ENCODE measurements around the gene SIRT1.
"Not testable (repeated sequence)": the region's sequence is repeated elsewhere in the genome, so short reads cannot be mapped to it uniquely, and the experiment has no call there.

Gene SIRT1

GRCh38 chr10:67884313-67884841 lies at the start of gene SIRT1:
Gene SIRT1 (plus strand): TSS chr10:67884656. CDS start chr10:67884722, 66 bp downstream.
- DNase-seq, result peak; percentile 94

DNA sequence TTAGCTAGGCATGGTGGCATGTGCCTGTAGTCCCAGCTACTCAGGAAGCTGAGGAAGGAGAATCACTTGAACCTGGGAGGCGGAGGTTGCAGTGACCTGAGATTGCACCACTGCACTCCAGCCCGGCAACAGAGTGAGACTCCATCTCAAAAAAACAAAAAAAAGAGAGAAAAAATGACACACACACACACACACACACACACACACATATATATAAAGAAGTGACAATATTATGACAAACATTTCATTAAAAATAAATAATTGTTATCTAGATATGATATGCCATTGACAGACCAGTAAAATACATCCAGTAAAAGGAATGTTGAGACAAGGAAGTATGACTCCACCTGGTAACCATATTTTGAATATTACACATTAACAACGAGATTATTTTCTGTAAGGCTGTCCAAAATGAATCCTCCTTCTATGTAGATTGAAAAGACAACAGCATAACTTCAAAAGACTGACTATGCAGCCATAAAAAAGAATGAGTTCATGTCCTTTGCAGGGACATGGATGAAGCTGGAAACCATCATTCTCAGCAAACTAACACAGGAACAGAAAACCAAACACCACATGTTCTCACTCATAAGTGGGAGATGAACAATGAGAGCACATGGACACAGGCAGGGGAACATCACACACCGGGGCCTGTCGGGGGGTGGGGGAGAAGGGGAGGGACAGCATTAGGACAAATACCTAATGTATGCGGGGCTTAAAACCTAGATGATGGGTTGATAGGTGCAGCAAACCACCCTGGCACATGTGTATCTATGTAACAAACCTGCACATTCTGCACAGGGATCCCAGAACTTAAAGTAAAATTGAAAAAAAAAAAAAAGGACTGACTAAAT lies 48.7 kb upstream of the SIRT1 start:
- DNase-seq, result not testable (repeated sequence)

- no peak for DNase-seq
Measured at GRCh38 chr10:67836488-67836887, 48.0 kb upstream of the SIRT1 start.

GRCh38 chr10:67836972-67837371 lies 47.5 kb upstream of the SIRT1 start:
- DNase-seq, result no peak

GRCh38 chr10:67837541-67838314 lies 46.7 kb upstream of the SIRT1 start, which contains the start of gene DNAJC12:
Gene DNAJC12 (minus strand): TSS chr10:67838188. CDS start chr10:67838011, 177 bp downstream.
- peak; percentile 79 for DNase-seq

- DNase-seq, result not testable (repeated sequence)
Measured at GRCh38 chr10:67839511-67839910, 44.9 kb upstream of the SIRT1 start.

DNA sequence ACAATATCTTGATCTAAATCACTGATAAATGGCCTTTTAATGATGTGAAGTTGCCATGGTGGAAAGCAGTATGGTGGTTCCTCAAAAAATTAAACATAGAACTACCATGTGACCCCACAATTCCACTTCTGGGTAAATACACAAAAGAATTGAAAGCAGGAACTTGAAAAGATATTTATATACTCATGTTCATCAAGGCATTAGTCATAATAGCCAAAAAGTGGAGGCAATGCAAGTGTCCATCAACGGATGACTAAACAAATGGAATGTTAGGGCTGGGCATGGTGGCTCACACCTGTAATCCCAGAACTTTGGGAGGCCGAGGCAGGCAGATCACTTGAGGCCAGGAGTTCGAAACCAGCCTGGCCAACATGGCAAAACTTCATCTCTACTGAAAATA lies 44.5 kb upstream of the SIRT1 start:
- peak; percentile 86 for DNase-seq

DNA sequence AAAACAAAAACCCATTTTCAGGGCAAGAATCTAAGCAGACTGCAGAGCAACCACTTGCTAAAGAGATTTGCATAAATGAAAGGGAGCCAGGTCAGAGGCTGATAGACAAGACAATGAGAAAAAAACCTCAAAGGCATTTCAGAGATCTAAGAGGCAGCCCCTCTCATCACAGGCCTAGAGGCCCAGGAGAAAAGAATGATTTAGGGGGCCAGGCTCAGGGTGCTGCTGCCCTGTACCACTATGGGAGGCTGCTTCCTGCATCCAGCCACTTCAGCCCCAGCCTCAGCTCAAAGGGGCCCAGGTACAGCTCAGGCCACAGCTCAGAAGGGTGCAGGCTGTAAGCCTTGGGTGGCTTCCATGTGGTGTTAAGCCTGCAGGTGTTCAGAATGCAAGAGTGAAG lies 42.7 kb upstream of the SIRT1 start:
- no peak for DNase-seq

DNA sequence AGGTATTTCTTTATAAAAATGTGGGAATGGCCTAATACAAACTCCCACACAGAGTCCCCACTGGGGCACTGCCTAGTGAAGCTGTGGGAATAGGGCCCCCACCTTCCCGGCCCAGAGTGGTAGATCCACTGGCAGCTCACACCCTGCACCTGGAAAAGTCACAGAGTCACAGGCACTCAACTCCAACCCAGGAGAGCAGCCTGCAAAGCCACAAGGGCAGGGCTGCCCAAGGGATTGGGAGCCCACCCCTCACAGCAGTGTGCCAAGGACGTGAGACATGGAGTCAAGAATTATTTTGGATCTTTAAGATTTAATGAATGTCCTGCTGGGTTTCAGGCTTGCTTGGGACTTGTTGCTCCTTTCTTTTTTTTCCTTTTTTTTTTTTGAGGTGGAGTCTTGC lies 41.2 kb upstream of the SIRT1 start:
- no peak for DNase-seq

- peak; percentile 93 for DNase-seq
Measured at GRCh38 chr10:67849331-67850011, 35.0 kb upstream of the SIRT1 start.

GRCh38 chr10:67851186-67851585 lies 33.3 kb upstream of the SIRT1 start:
- DNase-seq, result no peak

DNA sequence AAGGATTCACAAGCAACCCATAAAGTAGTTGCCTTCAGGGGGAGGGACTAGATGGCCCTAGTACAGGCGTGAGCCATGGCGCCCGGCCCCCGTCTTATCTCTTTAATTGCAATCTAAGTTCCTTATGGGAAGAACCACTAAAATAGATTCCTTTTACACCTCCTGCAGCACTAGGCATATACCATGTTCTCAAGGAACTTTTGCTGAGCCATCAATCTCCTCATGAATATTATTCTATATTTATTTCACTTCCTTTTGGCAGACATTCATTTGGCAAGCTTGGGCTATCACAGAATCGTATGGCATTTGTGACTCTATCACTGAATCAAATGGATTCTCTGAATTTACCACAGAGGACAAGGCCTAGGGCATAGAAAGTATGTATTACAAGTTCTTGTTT lies 31.7 kb upstream of the SIRT1 start:
- DNase-seq, result no peak

DNA sequence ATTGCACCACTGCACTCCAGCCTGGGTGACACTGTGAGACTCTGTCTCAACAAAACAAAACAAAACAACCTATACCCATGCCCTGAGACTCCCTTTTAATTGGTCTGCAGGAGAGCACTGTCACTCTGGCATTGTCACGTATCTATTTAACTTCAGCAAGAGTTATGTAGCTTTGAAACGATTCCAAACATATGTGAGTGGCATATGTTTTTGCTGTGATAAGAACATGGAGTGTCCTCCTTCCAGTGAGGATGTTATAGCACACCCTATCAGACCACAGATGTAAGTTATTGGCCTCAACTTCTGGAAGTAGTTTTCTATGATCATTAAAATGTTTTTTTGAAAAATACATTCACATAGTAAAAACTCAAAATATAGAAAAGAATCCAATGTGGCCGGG lies 30.9 kb upstream of the SIRT1 start:
- no peak for DNase-seq

DNA sequence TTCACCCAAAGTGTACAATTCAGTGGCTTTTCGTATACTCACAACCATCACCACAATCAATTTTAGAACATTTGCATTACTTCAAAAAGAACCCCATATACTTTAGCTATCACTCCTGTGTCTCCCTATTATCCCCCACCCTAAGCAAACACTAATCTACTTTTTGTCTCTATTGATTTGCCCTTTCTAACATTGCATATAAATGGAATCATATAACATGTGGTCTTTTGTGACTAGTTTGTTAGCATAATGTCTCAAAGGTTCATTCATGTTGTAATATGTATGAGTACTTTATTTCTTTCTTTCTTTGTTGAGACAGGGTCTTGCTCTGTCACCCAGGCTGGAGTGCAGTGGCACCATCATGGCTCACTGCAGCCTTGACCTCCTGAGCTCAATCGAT lies 25.5 kb upstream of the SIRT1 start:
- DNase-seq, result no peak

- no peak for DNase-seq
Measured at GRCh38 chr10:67861750-67862432, 22.6 kb upstream of the SIRT1 start.

DNA sequence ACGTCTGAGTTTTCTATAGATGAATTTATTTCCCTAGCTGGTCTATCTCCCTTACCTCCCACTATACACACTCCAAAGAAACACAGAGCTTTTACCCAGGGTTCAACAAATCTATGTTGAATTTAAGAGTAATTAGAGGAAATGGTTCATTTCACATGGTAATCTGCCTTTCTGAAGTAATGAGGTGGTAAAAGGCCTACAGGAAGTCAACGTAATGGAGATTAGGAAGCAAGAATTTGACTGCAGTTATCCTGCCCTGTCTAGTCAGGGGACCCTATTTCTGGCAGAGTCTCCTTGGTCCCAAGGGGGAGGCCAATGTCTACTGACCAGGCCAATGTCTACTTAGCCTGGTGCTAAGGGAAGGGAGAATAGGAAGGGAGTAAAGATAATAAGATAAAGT lies 21.4 kb upstream of the SIRT1 start:
- no peak for DNase-seq

GRCh38 chr10:67864607-67865371 lies 19.7 kb upstream of the SIRT1 start:
- peak; percentile 83 for DNase-seq

DNA sequence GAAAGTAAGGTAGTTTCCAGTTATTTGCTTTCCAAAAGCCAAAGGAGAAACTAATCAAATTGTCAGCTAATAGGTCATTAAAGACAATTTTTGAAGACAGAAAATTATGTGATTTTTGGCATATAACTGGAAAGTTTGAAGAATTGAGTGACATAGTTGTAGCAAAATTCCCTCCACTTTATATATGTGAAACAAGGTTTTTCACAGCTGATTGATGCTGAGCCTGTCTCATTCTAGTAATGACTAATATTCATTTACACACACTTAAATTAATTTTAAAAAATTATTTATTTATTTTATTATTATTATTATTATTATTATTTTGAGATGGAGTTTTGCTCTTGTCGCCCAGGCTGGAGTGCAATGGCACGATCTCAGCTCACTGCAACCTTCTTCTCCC lies 16.3 kb upstream of the SIRT1 start:
- no peak for DNase-seq

- no peak for DNase-seq
Measured at GRCh38 chr10:67869996-67870395, 14.5 kb upstream of the SIRT1 start.

GRCh38 chr10:67875340-67876238 lies 8.9 kb upstream of the SIRT1 start:
- no peak for DNase-seq

GRCh38 chr10:67877421-67877820 lies 7.0 kb upstream of the SIRT1 start:
- DNase-seq, result not testable (repeated sequence)
